GM13976 (cell line): Measurements from ENCODE around the gene RHBDL1.

Source experiments
- DNase-seq: peaks from one replicate; pipeline ENCODE4 v3.0.0; 2012; ENCODE audit warnings: low spot score
- CTCF ChIP-seq: IDR thresholded peaks from 2 replicates; pipeline ENCODE4 v1.5.1; 2012; ENCODE audit warnings: borderline replicate concordance, mild to moderate bottlenecking; ENCODE audit not compliant: insufficient read depth; ENCODE audit errors: extremely low read depth, missing control alignments, control extremely low read depth
- in situ Hi-C: fragments of 300-500 bp; cut with MboI; formaldehyde crosslinking; loops from one replicate; pipeline ENCODE4 v1.12.0; 2022; ENCODE audit warnings: low sequenced_read_pairs, mixed read lengths, inconsistent platforms; ENCODE audit not compliant: unreplicated experiment

RHBDL1 gene

GRCh38 chr16:642189-643049 lies 33.1 kb upstream of the RHBDL1 start:
- TF ChIP-seq CTCF: no peak
- DNase-seq: peak; percentile 74
- in situ Hi-C loops: no loop called here

- TF ChIP-seq CTCF: no peak
These were observed 32.5 kb upstream of the RHBDL1 start for GRCh38 chr16:643050-643368.

GRCh38 chr16:644556-644955 lies 30.9 kb upstream of the RHBDL1 start:
- DNase-seq: no peak
- in situ Hi-C loops: no loop called here
- TF ChIP-seq CTCF: no peak

More at GRCh38 chr16:643050-643368, 32.5 kb upstream of the RHBDL1 start:
- DNase-seq: no peak
- in situ Hi-C loops: no loop called here

- DNase-seq: no peak
- TF ChIP-seq CTCF: no peak
- in situ Hi-C loops: no loop called here
These were observed 29.4 kb upstream of the RHBDL1 start for GRCh38 chr16:645852-646678.

GRCh38 chr16:646679-647172 lies 28.7 kb upstream of the RHBDL1 start:
- in situ Hi-C loops: no loop called here
- no peak for DNase-seq
- no peak for TF ChIP-seq CTCF

- DNase-seq: no peak
- TF ChIP-seq CTCF: no peak
- in situ Hi-C loops: no loop called here
These were observed 28.1 kb upstream of the RHBDL1 start for GRCh38 chr16:647173-647902.
